ENCODE measurements around the gene STAG1. TPM values are rescaled to one million over a fixed set of nuclear protein-coding genes. Genes with fewer than 3 reads are reported as not detected.
"Not testable (repeated sequence)": the region's sequence is repeated elsewhere in the genome, so short reads cannot be mapped to it uniquely, and the experiment has no call there.

The STAG1 gene
- total and polyA plus RNA-seq, 2 experiments from 2014 or later: 9.0 to 21.9 TPM

DNA sequence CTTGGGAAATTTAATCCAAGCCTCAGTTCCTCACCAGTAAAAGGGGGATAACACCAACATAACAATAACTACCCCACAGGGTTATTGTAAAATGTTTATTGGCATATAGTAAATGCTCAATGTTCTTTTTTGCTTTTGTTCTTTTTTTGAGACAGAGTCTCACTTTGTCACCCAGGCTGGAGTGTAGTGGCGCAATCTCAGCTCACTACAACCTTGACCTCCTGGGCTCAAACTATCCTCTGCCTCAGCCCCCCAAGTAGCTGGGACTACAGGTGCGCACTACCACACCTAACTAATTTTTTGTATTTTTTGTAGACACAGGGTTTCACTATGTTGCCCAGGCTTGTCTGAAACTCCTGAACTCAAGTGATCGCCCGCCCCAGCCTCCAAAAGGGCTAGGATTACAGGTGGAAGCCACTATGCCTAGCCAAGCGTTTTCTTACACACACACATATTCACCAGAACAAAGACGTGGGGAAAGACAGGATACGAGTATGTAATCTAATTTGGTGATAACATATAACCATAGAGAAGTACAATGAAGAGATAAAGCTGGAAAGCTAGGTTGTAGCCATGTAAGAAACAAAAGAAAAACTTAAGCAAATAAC, 11.7 kb downstream of the STAG1 start:
- Histone ChIP-seq H3K36me3 (ENCODE audit: insufficient read depth) (no peaks in the 10 kb centered on the region), H3F3A (replicated peaks; ENCODE audit: low read depth) (no peaks in the 10 kb centered on the region), H3K27me3 (ENCODE audit: insufficient read depth) (no peaks in the 10 kb centered on the region), H3K27ac (ENCODE audit: low read depth) (no peak overlapping the region), H3K4me1 (ENCODE audit: insufficient read depth) (peaks cover 14% of the 10 kb centered on the region), H3K9me2 (ENCODE audit: insufficient read depth) (no peaks in the 10 kb centered on the region), H3K79me2 (replicated peaks; ENCODE audit: insufficient read depth) (peaks cover 100% of the 10 kb centered on the region), H4K20me1 (replicated peaks; ENCODE audit: insufficient read depth) (0 out of 2 replicates have a peak, but pooled peaks cover 10% of the 10 kb centered on the region), H3K4me3 (no peak overlapping the region), H2AFZ (no peak overlapping the region), H3K4me2 (no peak overlapping the region)
- peak overlapping the region; percentile 12; the same call in 1 of the 2 replicates for H3K27ac Mint-ChIP-seq
- ATAC-seq (no peak), DNase-seq (ENCODE audit: low spot score) (no peak)
- H3K36me3 Mint-ChIP-seq (ENCODE audit: low read depth): no peaks in the 10 kb centered on the region; the same call in 2 of the 3 replicates
- peaks cover 25% of the 10 kb centered on the region for H3K4me1 Mint-ChIP-seq
- peaks cover 3% of the 10 kb centered on the region for H3K27me3 Mint-ChIP-seq (ENCODE audit: insufficient read depth, low read depth, poor library complexity)
- H3K9me3 Mint-ChIP-seq: no peaks in the 10 kb centered on the region
- no peak overlapping the region for H3K4me3 Mint-ChIP-seq
- no peak for TF ChIP-seq CREB1 (CRISPR knock-in tag; IDR thresholded peaks at IDR 0.05; ENCODE audit: low read depth)
- TF ChIP-seq, protein P1, sequence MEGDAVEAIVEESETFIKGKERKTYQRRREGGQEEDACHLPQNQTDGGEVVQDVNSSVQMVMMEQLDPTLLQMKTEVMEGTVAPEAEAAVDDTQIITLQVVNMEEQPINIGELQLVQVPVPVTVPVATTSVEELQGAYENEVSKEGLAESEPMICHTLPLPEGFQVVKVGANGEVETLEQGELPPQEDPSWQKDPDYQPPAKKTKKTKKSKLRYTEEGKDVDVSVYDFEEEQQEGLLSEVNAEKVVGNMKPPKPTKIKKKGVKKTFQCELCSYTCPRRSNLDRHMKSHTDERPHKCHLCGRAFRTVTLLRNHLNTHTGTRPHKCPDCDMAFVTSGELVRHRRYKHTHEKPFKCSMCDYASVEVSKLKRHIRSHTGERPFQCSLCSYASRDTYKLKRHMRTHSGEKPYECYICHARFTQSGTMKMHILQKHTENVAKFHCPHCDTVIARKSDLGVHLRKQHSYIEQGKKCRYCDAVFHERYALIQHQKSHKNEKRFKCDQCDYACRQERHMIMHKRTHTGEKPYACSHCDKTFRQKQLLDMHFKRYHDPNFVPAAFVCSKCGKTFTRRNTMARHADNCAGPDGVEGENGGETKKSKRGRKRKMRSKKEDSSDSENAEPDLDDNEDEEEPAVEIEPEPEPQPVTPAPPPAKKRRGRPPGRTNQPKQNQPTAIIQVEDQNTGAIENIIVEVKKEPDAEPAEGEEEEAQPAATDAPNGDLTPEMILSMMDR (conservative IDR thresholded peaks at IDR 0.05; ENCODE audit: low read depth in 2 of 2): no peak
- TF ChIP-seq, protein P2, sequence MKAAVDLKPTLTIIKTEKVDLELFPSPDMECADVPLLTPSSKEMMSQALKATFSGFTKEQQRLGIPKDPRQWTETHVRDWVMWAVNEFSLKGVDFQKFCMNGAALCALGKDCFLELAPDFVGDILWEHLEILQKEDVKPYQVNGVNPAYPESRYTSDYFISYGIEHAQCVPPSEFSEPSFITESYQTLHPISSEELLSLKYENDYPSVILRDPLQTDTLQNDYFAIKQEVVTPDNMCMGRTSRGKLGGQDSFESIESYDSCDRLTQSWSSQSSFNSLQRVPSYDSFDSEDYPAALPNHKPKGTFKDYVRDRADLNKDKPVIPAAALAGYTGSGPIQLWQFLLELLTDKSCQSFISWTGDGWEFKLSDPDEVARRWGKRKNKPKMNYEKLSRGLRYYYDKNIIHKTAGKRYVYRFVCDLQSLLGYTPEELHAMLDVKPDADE (IDR thresholded peaks at IDR 0.05): no peak
- no peak for TF ChIP-seq STAT1 (IDR thresholded peaks at IDR 0.05; ENCODE audit: unreplicated experiment)
- TF ChIP-seq ZNF331 (CRISPR knock-in tag; IDR thresholded peaks at IDR 0.05; ENCODE audit: low read depth): no peak
- TF ChIP-seq POLR2AphosphoS5 (IDR thresholded peaks at IDR 0.05; ENCODE audit: low read depth): no peak
- no peak for TF ChIP-seq ZNF114 (CRISPR knock-in tag; IDR thresholded peaks at IDR 0.05)

DNA sequence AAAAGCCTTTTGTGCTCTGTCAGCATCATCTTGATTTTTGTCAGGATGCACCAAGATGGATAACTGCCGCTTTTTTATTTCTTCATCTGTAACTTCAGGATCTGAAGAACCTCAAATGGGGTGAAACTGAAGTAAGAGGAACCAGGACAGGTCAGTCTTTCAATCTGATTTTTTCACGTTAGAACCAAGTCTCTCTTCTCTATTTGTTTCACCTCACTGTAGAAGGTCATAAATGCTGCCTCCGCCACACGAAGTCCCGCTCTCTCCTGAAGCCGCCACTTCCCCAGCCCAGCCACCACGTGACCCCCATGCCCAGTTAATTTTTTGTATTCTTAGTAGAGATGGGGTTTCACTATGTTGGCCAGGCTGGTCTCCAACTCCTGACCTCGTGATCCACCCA, 15.2 kb downstream of the STAG1 start:
- not testable (repeated sequence) for H3K9me3 Mint-ChIP-seq; H2AFZ ChIP-seq; H3K4me2 ChIP-seq; H3K36me3 Mint-ChIP-seq (ENCODE audit: low read depth); H3K36me3 ChIP-seq (ENCODE audit: insufficient read depth); DNase-seq (ENCODE audit: low spot score); ATAC-seq; H3K9me2 ChIP-seq (ENCODE audit: insufficient read depth); H3K27me3 Mint-ChIP-seq (ENCODE audit: insufficient read depth, low read depth, poor library complexity); H3F3A ChIP-seq (replicated peaks; ENCODE audit: low read depth); H3K27ac Mint-ChIP-seq; H3K4me3 ChIP-seq; H3K27me3 ChIP-seq (ENCODE audit: insufficient read depth); H3K4me3 Mint-ChIP-seq
- Histone ChIP-seq H4K20me1 (replicated peaks; ENCODE audit: insufficient read depth) (0 out of 2 replicates have a peak, but pooled peaks cover 10% of the 10 kb centered on the region), H3K4me1 (ENCODE audit: insufficient read depth) (peaks cover 26% of the 10 kb centered on the region), H3K27ac (ENCODE audit: low read depth) (peak overlapping the region; percentile 85; the same call in 1 of the 2 replicates), H3K79me2 (replicated peaks; ENCODE audit: insufficient read depth) (peaks cover 100% of the 10 kb centered on the region)
- peaks cover 39% of the 10 kb centered on the region for H3K4me1 Mint-ChIP-seq

DNA sequence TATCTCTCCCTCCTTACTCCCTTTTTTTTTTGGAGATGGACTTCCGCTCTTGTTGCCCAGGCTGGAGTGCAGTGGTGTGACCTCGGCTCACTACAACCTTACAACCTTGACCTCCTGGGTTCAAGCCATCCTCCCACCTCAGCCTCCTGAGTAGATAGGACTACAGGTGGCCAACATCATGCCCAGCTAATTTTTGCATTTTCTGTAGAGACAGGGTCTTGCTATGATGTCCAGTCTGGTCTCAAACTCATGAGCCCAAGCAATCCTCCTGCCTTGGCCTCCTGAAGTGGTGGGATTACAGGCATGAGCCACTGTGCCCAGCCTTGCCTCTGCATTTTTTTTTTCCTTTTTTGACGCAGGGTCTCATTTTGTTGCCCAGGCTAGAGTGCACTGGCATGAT, 17.1 kb downstream of the STAG1 start:
- Histone ChIP-seq H3K27me3 (ENCODE audit: insufficient read depth) (no peaks in the 10 kb centered on the region), H3K27ac (ENCODE audit: low read depth) (no peak overlapping the region), H2AFZ (no peak overlapping the region), H3K4me3 (no peak overlapping the region), H4K20me1 (replicated peaks; ENCODE audit: insufficient read depth) (0 out of 2 replicates have a peak, but pooled peaks cover 6% of the 10 kb centered on the region), H3K9me2 (ENCODE audit: insufficient read depth) (no peaks in the 10 kb centered on the region), H3K4me2 (peak overlapping the region; percentile 53), H3K4me1 (ENCODE audit: insufficient read depth) (peaks cover 30% of the 10 kb centered on the region), H3K36me3 (ENCODE audit: insufficient read depth) (no peaks in the 10 kb centered on the region), H3K79me2 (replicated peaks; ENCODE audit: insufficient read depth) (peaks cover 100% of the 10 kb centered on the region), H3F3A (replicated peaks; ENCODE audit: low read depth) (no peaks in the 10 kb centered on the region)
- Mint-ChIP-seq H3K9me3 (no peaks in the 10 kb centered on the region), H3K27me3 (ENCODE audit: insufficient read depth, low read depth, poor library complexity) (no peaks in the 10 kb centered on the region), H3K4me3 (no peak overlapping the region), H3K36me3 (ENCODE audit: low read depth) (no peaks in the 10 kb centered on the region; the same call in 2 of the 3 replicates), H3K27ac (peak overlapping the region; percentile 73; the same call in 1 of the 2 replicates), H3K4me1 (peaks cover 41% of the 10 kb centered on the region)
- ATAC-seq (no peak), DNase-seq (ENCODE audit: low spot score) (no peak)
- TF ChIP-seq JUNB (IDR thresholded peaks at IDR 0.05; ENCODE audit: unreplicated experiment) (no peak), EZH2 (IDR thresholded peaks at IDR 0.05; ENCODE audit: low read depth, unreplicated experiment) (no peak), ZNF114 (CRISPR knock-in tag; IDR thresholded peaks at IDR 0.05) (no peak), EZH2phosphoT487 (IDR thresholded peaks at IDR 0.05; ENCODE audit: unreplicated experiment) (no peak)
- TF ChIP-seq, protein P2 (IDR thresholded peaks at IDR 0.05): no peak
